ENCODE measurements around the gene QPRT. TPM values are rescaled to one million over a fixed set of nuclear protein-coding genes. Genes with fewer than 3 reads are reported as not detected.

The QPRT gene
- total RNA-seq, 1 experiment from 2014 or later = 0.52 TPM

- Histone ChIP-seq H3K36me3 (ENCODE audit: control insufficient read depth in 1 of 2, insufficient read depth in 2 of 2, low read length in 2 of 2) (no peaks in the 10 kb centered on the region), H4K20me1 (ENCODE audit: insufficient read depth) (no peaks in the 10 kb centered on the region), H3K9me2 (ENCODE audit: insufficient read depth) (no peaks in the 10 kb centered on the region), H3K4me3 (replicated peaks in 1 of 2; ENCODE audit: low read depth in 1 of 2, low read length in 2 of 2) (no peak overlapping the region), H3K79me2 (ENCODE audit: insufficient read depth, low read length) (no peaks in the 10 kb centered on the region), H2AFZ (ENCODE audit: low read depth, low read length, poor library complexity, severe bottlenecking) (no peak overlapping the region), H3K9ac (ENCODE audit: low read length) (no peak overlapping the region), H3K9me3 (ENCODE audit: control insufficient read depth in 1 of 2, insufficient read depth in 1 of 2, low read depth in 1 of 2, low read length in 2 of 2) (no peaks in the 10 kb centered on the region), H3K27ac (ENCODE audit: low read depth, low read length) (no peak overlapping the region), H3K4me2 (ENCODE audit: low read length) (no peak overlapping the region), H3K27me3 (ENCODE audit: insufficient read depth, low read length) (no peaks in the 10 kb centered on the region), H3K4me1 (ENCODE audit: control insufficient read depth in 1 of 2, insufficient read depth in 2 of 2, low read length in 2 of 2) (peaks cover 2 to 17% of the 10 kb centered on the region in 2 experiments; a peak in 3 of 4 replicates)
- intact Hi-C loops (cut with micrococcal nuclease) = no loop called here
- ATAC-seq (no peak), DNase-seq (ENCODE audit: low read depth, low spot score) (no peak)
- ChIA-PET CTCF (interaction anchor here (1.2 to 4.1 kb wide), 4 partner anchors 46 to 333 kb away, joined by 3 to 34 read pairs (median 3); partner anchors contain the start of gene TLCD3B), POLR2A (no interaction called here), RAD21 (ENCODE audit: low non-redundant PET in 1 of 2, low total read pairs in 2 of 2, uncharacterized antibody in 2 of 2, unreplicated experiment in 2 of 2) (interaction anchor here in 1 of 2 experiments (1.0 kb wide), 1 partner anchor 117 kb away, joined by 3 read pairs; the partner anchor contains the start of gene PAGR1)
- BruUV-seq (replicated peaks) = no TSS peak
- TF ChIP-seq SRF (IDR thresholded peaks at IDR 0.05; ENCODE audit: low read depth) (no peak), TCF7L2 (IDR thresholded peaks at IDR 0.05; ENCODE audit: borderline replicate concordance, extremely low read depth, insufficient read depth, insufficient read length) (no peak), EGR1 (IDR thresholded peaks at IDR 0.05; ENCODE audit: low read depth) (no peak), ZNF274 (IDR thresholded peaks at IDR 0.05; ENCODE audit: low read depth, low read length) (no peak), YY1 (IDR thresholded peaks at IDR 0.05; ENCODE audit: extremely low read depth, insufficient replicate concordance, low read depth, low read length) (no peak), FOSL1 (IDR thresholded peaks at IDR 0.05; ENCODE audit: low read depth) (no peak)
These were observed 19.7 kb downstream of the QPRT start for GRCh38 chr16:29698484-29699323.

Data from HCT116 (cell line).